H9 (cell line): ENCODE data around the gene SLC9A9. TPM values are rescaled to one million over a fixed set of nuclear protein-coding genes. Genes with fewer than 3 reads are reported as not detected.

ENCODE experiments used
- DNase-seq: peaks from one replicate; pipeline ENCODE4 v3.0.0-alpha.2; 2017
- H2AFZ ChIP-seq: one replicate; pipeline ENCODE4 v1.6.1; 2013; ENCODE audit warnings: mild to moderate bottlenecking, low read length, control low read depth, moderate library complexity
- H2AK5ac ChIP-seq: 2 replicates; pipeline ENCODE4 v1.6.1; 2013; ENCODE audit warnings: low read length, control low read depth, mixed read lengths; ENCODE audit not compliant: insufficient read length
- H2BK120ac ChIP-seq: one replicate; pipeline ENCODE4 v1.6.1; 2013; ENCODE audit warnings: low read depth, mild to moderate bottlenecking, low read length, control low read depth, inconsistent platforms; ENCODE audit not compliant: poor library complexity, severe bottlenecking
- H2BK12ac ChIP-seq: 2 replicates; pipeline ENCODE4 v1.6.1; 2013; ENCODE audit warnings: low read length, control low read depth, mixed read lengths, low read depth; ENCODE audit not compliant: insufficient read length
- H2BK15ac ChIP-seq: 2 replicates; pipeline ENCODE4 v1.6.1; 2013; ENCODE audit warnings: low read depth, low read length, control low read depth
- H2BK20ac ChIP-seq: one replicate; pipeline ENCODE4 v1.6.1; 2013; ENCODE audit warnings: low read depth, mild to moderate bottlenecking, low read length, control low read depth, inconsistent platforms; ENCODE audit not compliant: poor library complexity, severe bottlenecking
- H2BK5ac ChIP-seq: 2 replicates; pipeline ENCODE4 v1.6.1; 2013; ENCODE audit warnings: low read length, control low read depth, mixed read lengths; ENCODE audit not compliant: insufficient read length
- H3K14ac ChIP-seq: 2 replicates; pipeline ENCODE4 v1.6.1; 2013; ENCODE audit warnings: low read length, control low read depth; ENCODE audit not compliant: insufficient read depth
- H3K18ac ChIP-seq: 2 replicates; pipeline ENCODE4 v1.6.1; 2013; ENCODE audit warnings: low read depth, mild to moderate bottlenecking, mixed read lengths, low read length, control low read depth; ENCODE audit not compliant: insufficient read length
- H3K23ac ChIP-seq: 2 replicates; pipeline ENCODE4 v1.6.1; 2013; ENCODE audit warnings: low read length, control low read depth, mixed read lengths, low read depth; ENCODE audit not compliant: insufficient read length
- H3K23me2 ChIP-seq: 2 replicates; pipeline ENCODE4 v1.6.1; 2013; ENCODE audit warnings: low read depth, mild to moderate bottlenecking, mixed read lengths, low read length, control low read depth; ENCODE audit not compliant: insufficient read length, poor library complexity, severe bottlenecking
- H3K27ac ChIP-seq: 2 replicates; pipeline ENCODE4 v1.5.1; 2013; ENCODE audit warnings: low read length, control low read depth, mixed read lengths, low read depth; ENCODE audit not compliant: insufficient read length
- H3K27me3 ChIP-seq: 2 replicates; pipeline ENCODE4 v1.6.1; 2013; ENCODE audit warnings: low read length, control low read depth, inconsistent platforms; ENCODE audit not compliant: insufficient read depth
- H3K4ac ChIP-seq: 2 replicates; pipeline ENCODE4 v1.6.1; 2013; ENCODE audit warnings: low read depth, mild to moderate bottlenecking, control low read depth, inconsistent platforms, low read length, moderate library complexity
- H3K4me1 ChIP-seq: 2 replicates; pipeline ENCODE4 v1.6.1; 2013; ENCODE audit warnings: low read length, control low read depth, inconsistent platforms; ENCODE audit not compliant: insufficient read depth
- H3K4me2 ChIP-seq: 2 replicates; pipeline ENCODE4 v1.6.1; 2013; ENCODE audit warnings: low read length, control low read depth, mixed read lengths; ENCODE audit not compliant: insufficient read length, insufficient read depth
- H3K56ac ChIP-seq: 2 replicates; pipeline ENCODE4 v1.6.1; 2013; ENCODE audit warnings: low read depth, mild to moderate bottlenecking, mixed read lengths, low read length, control low read depth; ENCODE audit not compliant: insufficient read length
- H3K79me1 ChIP-seq: 2 replicates; pipeline ENCODE4 v1.6.1; 2013; ENCODE audit warnings: low read depth, mild to moderate bottlenecking, moderate library complexity, low read length, control low read depth, inconsistent platforms; ENCODE audit not compliant: insufficient read depth, poor library complexity, severe bottlenecking
- H3K79me2 ChIP-seq: 2 replicates; pipeline ENCODE4 v1.6.1; 2013; ENCODE audit warnings: low read length, control low read depth, inconsistent platforms; ENCODE audit not compliant: insufficient read depth
- H3K9ac ChIP-seq: 2 replicates; pipeline ENCODE4 v1.6.1; 2013; ENCODE audit warnings: low read length, control low read depth, mixed read lengths; ENCODE audit not compliant: insufficient read length; ENCODE audit errors: extremely low read depth
- H3K9me3 ChIP-seq: one replicate; pipeline ENCODE4 v1.6.1; 2013; ENCODE audit warnings: low read depth, low read length, inconsistent platforms; ENCODE audit not compliant: control insufficient read depth
- H3T11ph ChIP-seq: one replicate; pipeline ENCODE4 v1.6.1; 2013; ENCODE audit warnings: mild to moderate bottlenecking, low read length, control low read depth, inconsistent platforms
- H4K20me1 ChIP-seq: one replicate; pipeline ENCODE4 v1.6.1; 2013; ENCODE audit not compliant: control insufficient read depth, insufficient read length, insufficient read depth
- H4K5ac ChIP-seq: 2 replicates; pipeline ENCODE4 v1.6.1; 2013; ENCODE audit warnings: low read depth, mild to moderate bottlenecking, mixed read lengths, low read length, control low read depth; ENCODE audit not compliant: insufficient read length
- H4K8ac ChIP-seq: replicated peaks from 2 replicates; pipeline ENCODE4 v1.6.1; 2013; ENCODE audit warnings: low read length, control low read depth, mixed read lengths, low read depth; ENCODE audit not compliant: insufficient read length
- H4K91ac ChIP-seq: 2 replicates; pipeline ENCODE4 v1.6.1; 2013; ENCODE audit warnings: low read depth, mild to moderate bottlenecking, moderate library complexity, mixed read lengths, low read length, control low read depth; ENCODE audit not compliant: insufficient read length
- H3K27ac Mint-ChIP-seq, 3 experiments: 2 replicates in 2 of 3; 3 replicates in 1 of 3; pipeline ENCODE4 v1.8.0; 2020 to 2021; ENCODE audit warnings: mixed read lengths in 3 of 3, mild to moderate bottlenecking in 1 of 3, moderate library complexity in 1 of 3
- H3K27me3 Mint-ChIP-seq: 2 replicates; pipeline ENCODE4 v1.8.0; 2021; ENCODE audit warnings: low read depth, mild to moderate bottlenecking, moderate library complexity, mixed read lengths
- H3K36me3 Mint-ChIP-seq, 3 experiments: 2 replicates in 2 of 3; 3 replicates in 1 of 3; pipeline ENCODE4 v1.8.0; 2020 to 2021; ENCODE audit warnings: low read depth in 3 of 3, mixed read lengths in 3 of 3; ENCODE audit not compliant: insufficient read depth in 1 of 3
- H3K4me1 Mint-ChIP-seq, 2 experiments: 2 replicates each; pipeline ENCODE4 v1.8.0; 2020; ENCODE audit warnings: mixed read lengths in 2 of 2
- H3K4me3 Mint-ChIP-seq, 2 experiments: 2 replicates in 1 of 2; 3 replicates in 1 of 2; pipeline ENCODE4 v1.8.0; 2020 to 2021; ENCODE audit warnings: mild to moderate bottlenecking in 2 of 2, mixed read lengths in 2 of 2, moderate library complexity in 1 of 2
- H3K9me3 Mint-ChIP-seq, 2 experiments: 2 replicates in 1 of 2; 3 replicates in 1 of 2; pipeline ENCODE4 v1.8.0; 2020; ENCODE audit warnings: mild to moderate bottlenecking in 2 of 2, mixed read lengths in 2 of 2, moderate library complexity in 1 of 2
- WGBS: extraction: QIAGEN DNeasy Blood & Tissue Kit; methylation state at CpG from one replicate; pipeline ENCODE4 v1.1.7; 2013; ENCODE audit warnings: missing lambda C conversion rate, low lambda C conversion rate, mixed read lengths; ENCODE audit not compliant: insufficient read length; ENCODE audit errors: extremely low coverage; 5-methylcytosine and 5-hydroxymethylcytosine counted together
- total RNA-seq: library from RNA; stranded (reverse); gene quantifications from 2 replicates; pipeline ENCODE4 v1.2.1, GENCODE V29; 2021
- TF ChIP-seq, protein P1 (sequence below): fragments of 200-600 bp; sonication (generic); conservative IDR thresholded peaks from 3 replicates; pipeline ENCODE4 v1.8.0; 2021; ENCODE audit warnings: antibody characterized with exemption, mild to moderate bottlenecking

The SLC9A9 gene
- total RNA-seq, 1 experiment from 2014 or later: 0.35 TPM

DNA sequence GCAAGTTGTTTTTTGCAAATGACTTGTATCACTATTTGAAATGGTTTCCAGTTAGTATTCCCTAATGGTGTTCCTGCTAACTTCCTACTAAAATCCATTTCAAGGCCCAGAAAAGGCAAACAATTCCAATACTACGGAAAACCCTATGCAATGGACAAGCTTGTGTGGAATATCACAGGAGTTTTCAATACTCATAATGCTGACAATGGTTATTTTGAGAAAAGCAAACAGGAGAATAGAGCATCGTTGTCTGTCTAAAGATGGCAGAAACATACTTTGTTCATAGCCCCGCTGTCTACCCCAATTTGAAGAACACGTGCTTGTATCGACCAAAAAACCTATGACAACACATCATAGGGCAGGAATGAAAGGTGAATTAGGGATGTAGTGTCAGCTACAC, 400.8 kb downstream of the SLC9A9 start:
- no peak overlapping the region for H2AFZ ChIP-seq
- DNase-seq: no peak
- H3K9ac ChIP-seq: no peak overlapping the region
- no peak overlapping the region for H3K56ac ChIP-seq
- no peaks in the 10 kb centered on the region for H4K20me1 ChIP-seq
- no peak overlapping the region for H3K4me2 ChIP-seq
- no peak overlapping the region for H3K18ac ChIP-seq
- no peak overlapping the region for H4K5ac ChIP-seq
- H4K91ac ChIP-seq: no peak overlapping the region
- no peak overlapping the region for H3K4me3 Mint-ChIP-seq
- no peak overlapping the region for H2BK120ac ChIP-seq
- TF ChIP-seq, protein P1, sequence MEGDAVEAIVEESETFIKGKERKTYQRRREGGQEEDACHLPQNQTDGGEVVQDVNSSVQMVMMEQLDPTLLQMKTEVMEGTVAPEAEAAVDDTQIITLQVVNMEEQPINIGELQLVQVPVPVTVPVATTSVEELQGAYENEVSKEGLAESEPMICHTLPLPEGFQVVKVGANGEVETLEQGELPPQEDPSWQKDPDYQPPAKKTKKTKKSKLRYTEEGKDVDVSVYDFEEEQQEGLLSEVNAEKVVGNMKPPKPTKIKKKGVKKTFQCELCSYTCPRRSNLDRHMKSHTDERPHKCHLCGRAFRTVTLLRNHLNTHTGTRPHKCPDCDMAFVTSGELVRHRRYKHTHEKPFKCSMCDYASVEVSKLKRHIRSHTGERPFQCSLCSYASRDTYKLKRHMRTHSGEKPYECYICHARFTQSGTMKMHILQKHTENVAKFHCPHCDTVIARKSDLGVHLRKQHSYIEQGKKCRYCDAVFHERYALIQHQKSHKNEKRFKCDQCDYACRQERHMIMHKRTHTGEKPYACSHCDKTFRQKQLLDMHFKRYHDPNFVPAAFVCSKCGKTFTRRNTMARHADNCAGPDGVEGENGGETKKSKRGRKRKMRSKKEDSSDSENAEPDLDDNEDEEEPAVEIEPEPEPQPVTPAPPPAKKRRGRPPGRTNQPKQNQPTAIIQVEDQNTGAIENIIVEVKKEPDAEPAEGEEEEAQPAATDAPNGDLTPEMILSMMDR: no peak
- no peak overlapping the region for H3T11ph ChIP-seq
- no peaks in the 10 kb centered on the region for H3K36me3 Mint-ChIP-seq
- no peaks in the 10 kb centered on the region for H3K4me1 Mint-ChIP-seq
- no peak overlapping the region for H3K14ac ChIP-seq
- no peak overlapping the region for H2BK5ac ChIP-seq
- no peaks in the 10 kb centered on the region for H3K9me3 ChIP-seq
- no peak overlapping the region for H3K4ac ChIP-seq
- no peak overlapping the region for H3K27ac Mint-ChIP-seq
- no peak overlapping the region for H4K8ac ChIP-seq
- no peak overlapping the region for H2BK12ac ChIP-seq
- no peaks in the 10 kb centered on the region for H3K27me3 Mint-ChIP-seq
- H2BK15ac ChIP-seq: no peak overlapping the region
- no peaks in the 10 kb centered on the region for H3K23me2 ChIP-seq
- no peaks in the 10 kb centered on the region for H3K4me1 ChIP-seq
- H3K23ac ChIP-seq: no peak overlapping the region
- WGBS: no CpG with 5 or more reads among the region's 5 CpGs
- H3K79me1 ChIP-seq: no peaks in the 10 kb centered on the region
- H3K9me3 Mint-ChIP-seq: no peaks in the 10 kb centered on the region
- H3K79me2 ChIP-seq: no peaks in the 10 kb centered on the region
- H3K27me3 ChIP-seq: no peaks in the 10 kb centered on the region
- H2BK20ac ChIP-seq: no peak overlapping the region
- H2AK5ac ChIP-seq: no peak overlapping the region
- no peak overlapping the region for H3K27ac ChIP-seq
